PC-3 (cell line): ENCODE data around the gene MS4A12. TPM values are rescaled to one million over a fixed set of nuclear protein-coding genes. Genes with fewer than 3 reads are reported as not detected.
"Not testable (repeated sequence)": the region's sequence is repeated elsewhere in the genome, so short reads cannot be mapped to it uniquely, and the experiment has no call there.

Experiments
- ATAC-seq: fragments of 200-7000 bp; cut with Tn5 transposase; 2 replicates; pipeline ENCODE4 v1.9.1; 2020; ENCODE audit warnings: mild to moderate bottlenecking, moderate library complexity
- BruUV-seq: library from RNA; stranded (reverse); fragments of 400-500 nt; replicated peaks from 2 replicates; lab custom pipeline; 2021; lab: Mats Ljungman, UMichigan
- CTCF ChIA-PET: fragments of 300-600 bp; sonication (Branson Sonifier 250); formaldehyde crosslinking; loops from one replicate; lab custom pipeline; 2022; ENCODE audit warnings: antibody characterized with exemption; lab: Charles Lee
- POLR2A ChIA-PET: fragments of 300-600 bp; sonication (Branson Sonifier 250); formaldehyde crosslinking; loops from one replicate; lab custom pipeline; 2022; ENCODE audit warnings: antibody characterized with exemption; ENCODE audit not compliant: unreplicated experiment; lab: Charles Lee
- DNase-seq: peaks from one replicate; pipeline ENCODE4 v3.0.0-alpha.2; 2015
- H2AFZ ChIP-seq: fragments of 300-600 bp; sonication (generic); 2 replicates; pipeline ENCODE4 v1.6.0; 2016; ENCODE audit warnings: antibody characterized with exemption, low read length
- H3F3A ChIP-seq: fragments of 300-600 bp; sonication (generic); one replicate; pipeline ENCODE4 v1.6.0; 2017; ENCODE audit warnings: antibody characterized with exemption, low read length, control low read depth, mild to moderate bottlenecking; ENCODE audit not compliant: unreplicated experiment
- H3K27ac ChIP-seq: fragments of 300-600 bp; sonication (generic); 2 replicates; pipeline ENCODE4 v1.5.1; 2016; ENCODE audit warnings: mild to moderate bottlenecking, low read length
- H3K27me3 ChIP-seq: fragments of 300-600 bp; sonication (generic); 2 replicates; pipeline ENCODE4 v1.6.1; 2016; ENCODE audit warnings: low read length, mixed read lengths
- H3K36me3 ChIP-seq: fragments of 300-600 bp; sonication (generic); 2 replicates; pipeline ENCODE4 v1.6.1; 2016; ENCODE audit warnings: low read depth, mixed run types, low read length, mixed read lengths
- H3K4me1 ChIP-seq: fragments of 300-600 bp; sonication (generic); 2 replicates; pipeline ENCODE4 v1.5.1; 2016; ENCODE audit warnings: low read length; ENCODE audit not compliant: insufficient read depth
- H3K4me2 ChIP-seq: fragments of 300-600 bp; sonication (generic); 2 replicates; pipeline ENCODE4 v1.6.0; 2016; ENCODE audit warnings: low read length
- H3K4me3 ChIP-seq: fragments of 300-600 bp; sonication (generic); 2 replicates; pipeline ENCODE4 v1.5.1; 2016; ENCODE audit warnings: mild to moderate bottlenecking, low read length, mixed read lengths
- H3K79me2 ChIP-seq: fragments of 300-600 bp; sonication (generic); 2 replicates; pipeline ENCODE4 v1.6.1; 2017; ENCODE audit warnings: low read length, mixed read lengths
- H3K9ac ChIP-seq: fragments of 300-600 bp; sonication (generic); 2 replicates; pipeline ENCODE4 v1.6.0; 2016; ENCODE audit warnings: mild to moderate bottlenecking, low read length
- H3K9me2 ChIP-seq: fragments of 300-600 bp; sonication (generic); replicated peaks from 2 replicates; pipeline ENCODE4 v1.6.1; 2016; ENCODE audit warnings: mixed run types, low read length, mixed read lengths
- H3K9me3 ChIP-seq: fragments of 300-600 bp; sonication (generic); 2 replicates; pipeline ENCODE4 v1.6.1; 2016; ENCODE audit warnings: low read length, mixed read lengths
- H4K20me1 ChIP-seq: fragments of 300-600 bp; sonication (generic); 2 replicates; pipeline ENCODE4 v1.6.1; 2016; ENCODE audit warnings: low read length, mixed read lengths
- CTCF ChIP-seq: fragments of 300-600 bp; sonication (generic); conservative IDR thresholded peaks from 2 replicates; pipeline ENCODE4 v1.5.1; 2017; ENCODE audit warnings: antibody characterized with exemption, low read depth, mild to moderate bottlenecking, low read length
- EZH2 ChIP-seq: fragments of 300-600 bp; sonication (generic); IDR thresholded peaks from one replicate; pipeline ENCODE4 v1.6.1; 2017; ENCODE audit warnings: antibody characterized with exemption, mild to moderate bottlenecking, low read length; ENCODE audit not compliant: unreplicated experiment
- EZH2phosphoT487 ChIP-seq: fragments of 300-600 bp; sonication (generic); IDR thresholded peaks from 2 replicates; pipeline ENCODE4 v1.6.1; 2018; ENCODE audit warnings: mild to moderate bottlenecking, antibody characterized with exemption, low read length, borderline replicate concordance
- intact Hi-C: fragments of 100-400 bp; cut with micrococcal nuclease; formaldehyde crosslinking; loops from 2 replicates; pipeline ENCODE4 v1.9.0; 2023
- total RNA-seq: library from RNA; depleted of rRNA; stranded (reverse); fragments of >200 nt; gene quantifications from 2 replicates; pipeline ENCODE4 v1.2.3, GENCODE V29; 2014

MS4A12 gene
- total RNA-seq, 1 experiment from 2014 or later: not detected

GRCh38 chr11:60500276-60500910, 7.8 kb downstream of the MS4A12 start:
- no peaks in the 10 kb centered on the region for H3K9me3 ChIP-seq
- ChIA-PET POLR2A (no interaction called here), CTCF (no interaction called here)
- ATAC-seq (no peak), DNase-seq (no peak)
- BruUV-seq: no TSS peak
- no peaks in the 10 kb centered on the region for H3K36me3 ChIP-seq
- TF ChIP-seq CTCF (no peak), EZH2 (no peak), EZH2phosphoT487 (no peak)
- no peaks in the 10 kb centered on the region for H3K9me2 ChIP-seq
- H4K20me1 ChIP-seq: no peaks in the 10 kb centered on the region
- no peak overlapping the region for H3K4me3 ChIP-seq
- no peaks in the 10 kb centered on the region for H3K4me1 ChIP-seq
- intact Hi-C loops: no loop called here
- H3K9ac ChIP-seq: no peak overlapping the region
- H2AFZ ChIP-seq: no peak overlapping the region
- peaks cover 77% of the 10 kb centered on the region for H3K27me3 ChIP-seq
- no peaks in the 10 kb centered on the region for H3F3A ChIP-seq
- H3K4me2 ChIP-seq: no peak overlapping the region
- no peaks in the 10 kb centered on the region for H3K79me2 ChIP-seq
- H3K27ac ChIP-seq: no peak overlapping the region

GRCh38 chr11:60502221-60502775, 9.7 kb downstream of the MS4A12 start:
- Histone ChIP-seq H3K36me3 (no peaks in the 10 kb centered on the region), H2AFZ (no peak overlapping the region), H3K79me2 (no peaks in the 10 kb centered on the region), H4K20me1 (no peaks in the 10 kb centered on the region), H3K9me3 (no peaks in the 10 kb centered on the region), H3K9me2 (no peaks in the 10 kb centered on the region), H3K27me3 (peaks cover 67% of the 10 kb centered on the region), H3K9ac (no peak overlapping the region), H3K4me3 (no peak overlapping the region), H3K27ac (no peak overlapping the region), H3K4me1 (no peaks in the 10 kb centered on the region), H3K4me2 (no peak overlapping the region), H3F3A (no peaks in the 10 kb centered on the region)
- ATAC-seq: no peak
- POLR2A ChIA-PET: no interaction called here
- TF ChIP-seq EZH2phosphoT487 (no peak), CTCF (no peak), EZH2 (no peak)
- no TSS peak for BruUV-seq
- intact Hi-C loops: no loop called here
- no peak for DNase-seq
- CTCF ChIA-PET: no interaction called here

- CTCF ChIA-PET: no interaction called here
- TF ChIP-seq EZH2phosphoT487 (no peak), CTCF (no peak), EZH2 (no peak)
- H3K79me2 ChIP-seq: no peaks in the 10 kb centered on the region
- no peak for DNase-seq
- no peaks in the 10 kb centered on the region for H3K36me3 ChIP-seq
- no peaks in the 10 kb centered on the region for H3K4me1 ChIP-seq
- no peaks in the 10 kb centered on the region for H4K20me1 ChIP-seq
- H3K9ac ChIP-seq: no peak overlapping the region
- no peak for ATAC-seq
- no peak overlapping the region for H2AFZ ChIP-seq
- no TSS peak for BruUV-seq
- no peak overlapping the region for H3K4me3 ChIP-seq
- POLR2A ChIA-PET: no interaction called here
- peaks cover 61% of the 10 kb centered on the region for H3K27me3 ChIP-seq
- H3F3A ChIP-seq: no peaks in the 10 kb centered on the region
- no peak overlapping the region for H3K27ac ChIP-seq
- H3K9me3 ChIP-seq: 0 out of 2 replicates have a peak, but pooled peaks cover 4% of the 10 kb centered on the region
- intact Hi-C loops: no loop called here
- H3K4me2 ChIP-seq: no peak overlapping the region
- H3K9me2 ChIP-seq: no peaks in the 10 kb centered on the region
Measured at GRCh38 chr11:60504219-60504905, 11.8 kb downstream of the MS4A12 start.

- BruUV-seq, ATAC-seq, CTCF ChIA-PET, H4K20me1 ChIP-seq, H3K9me2 ChIP-seq, intact Hi-C loops, H3K79me2 ChIP-seq, H3K36me3 ChIP-seq, H3K27ac ChIP-seq, POLR2A ChIA-PET, H3K4me3 ChIP-seq, H3F3A ChIP-seq, H3K4me2 ChIP-seq, H2AFZ ChIP-seq, DNase-seq, H3K9me3 ChIP-seq, H3K9ac ChIP-seq, H3K4me1 ChIP-seq: not testable (repeated sequence)
- H3K27me3 ChIP-seq: peaks cover 46% of the 10 kb centered on the region
Measured at GRCh38 chr11:60509609-60510008, 17.0 kb downstream of the MS4A12 start.
